GM18868 (cell line): Measurements from ENCODE around the gene GULP1.

ENCODE experiments used
- ATAC-seq: cut with Tn5 transposase; IDR thresholded peaks from one replicate; pipeline ENCODE4 v1.9.1; 2021; ENCODE audit warnings: mild to moderate bottlenecking, moderate library complexity; ENCODE audit not compliant: unreplicated experiment

The GULP1 gene

GRCh38 chr2:188322569-188323551 is 31.2 kb downstream of the GULP1 start:
- ATAC-seq, result no peak

- ATAC-seq, result no peak
Observed at GRCh38 chr2:188324067-188324466, 32.4 kb downstream of the GULP1 start.

GRCh38 chr2:188326290-188326668 is 34.6 kb downstream of the GULP1 start:
- ATAC-seq, result no peak

- no peak for ATAC-seq
Observed at GRCh38 chr2:188326669-188327301, 35.1 kb downstream of the GULP1 start.

- ATAC-seq, result no peak
Observed at GRCh38 chr2:188327518-188328213, 36.0 kb downstream of the GULP1 start.

GRCh38 chr2:188328419-188328818 is 36.7 kb downstream of the GULP1 start:
- no peak for ATAC-seq

GRCh38 chr2:188330316-188331053 is 38.8 kb downstream of the GULP1 start:
- no peak for ATAC-seq

- no peak for ATAC-seq
Observed at GRCh38 chr2:188332619-188333018, 40.9 kb downstream of the GULP1 start.

- ATAC-seq, result no peak
Observed at GRCh38 chr2:188333751-188334524, 42.3 kb downstream of the GULP1 start.

GRCh38 chr2:188338463-188338862 is 46.8 kb downstream of the GULP1 start:
- ATAC-seq, result no peak

GRCh38 chr2:188340257-188340656 is 48.6 kb downstream of the GULP1 start:
- ATAC-seq, result no peak

GRCh38 chr2:188345020-188345419 is 53.3 kb downstream of the GULP1 start:
- ATAC-seq, result no peak

GRCh38 chr2:188345426-188345825 is 53.8 kb downstream of the GULP1 start:
- no peak for ATAC-seq

GRCh38 chr2:188345831-188346458 is 54.3 kb downstream of the GULP1 start:
- no peak for ATAC-seq

- no peak for ATAC-seq
Observed at GRCh38 chr2:188349019-188349418, 57.3 kb downstream of the GULP1 start.

- no peak for ATAC-seq
Observed at GRCh38 chr2:188353282-188353681, 61.6 kb downstream of the GULP1 start.

- no peak for ATAC-seq
Observed at GRCh38 chr2:188360485-188361263, 69.0 kb downstream of the GULP1 start.

GRCh38 chr2:188364033-188364630 is 72.5 kb downstream of the GULP1 start:
- no peak for ATAC-seq
